Left lobe of liver (tissue), 2 donors: ENCODE results near the gene TNRC18. TPM values are rescaled to one million over a fixed set of nuclear protein-coding genes. Genes with fewer than 3 reads are reported as not detected.
"Not testable (repeated sequence)": the region's sequence is repeated elsewhere in the genome, so short reads cannot be mapped to it uniquely, and the experiment has no call there.

ENCODE experiments used
- ATAC-seq: fragments of 200-7000 bp; cut with Tn5 transposase; one replicate; pipeline ENCODE4 v1.9.1; 2020; ENCODE audit warnings: mild to moderate bottlenecking, moderate library complexity
- DNase-seq: peaks from one replicate; pipeline ENCODE4 v3.0.0-alpha.2; 2020; ENCODE audit warnings: low spot score
- total RNA-seq: library from RNA; stranded (reverse); gene quantifications from one replicate; pipeline ENCODE4 v1.2.1, GENCODE V29; 2021
- donor health status: DM: no; HTN: no; CAD: no; lungs with moderate emphysema.
- donor health status: DM: no; HTN: yes; CAD: no.

Gene TNRC18
- total RNA-seq, 1 donor from 2014 or later, result 35.4 TPM

DNA sequence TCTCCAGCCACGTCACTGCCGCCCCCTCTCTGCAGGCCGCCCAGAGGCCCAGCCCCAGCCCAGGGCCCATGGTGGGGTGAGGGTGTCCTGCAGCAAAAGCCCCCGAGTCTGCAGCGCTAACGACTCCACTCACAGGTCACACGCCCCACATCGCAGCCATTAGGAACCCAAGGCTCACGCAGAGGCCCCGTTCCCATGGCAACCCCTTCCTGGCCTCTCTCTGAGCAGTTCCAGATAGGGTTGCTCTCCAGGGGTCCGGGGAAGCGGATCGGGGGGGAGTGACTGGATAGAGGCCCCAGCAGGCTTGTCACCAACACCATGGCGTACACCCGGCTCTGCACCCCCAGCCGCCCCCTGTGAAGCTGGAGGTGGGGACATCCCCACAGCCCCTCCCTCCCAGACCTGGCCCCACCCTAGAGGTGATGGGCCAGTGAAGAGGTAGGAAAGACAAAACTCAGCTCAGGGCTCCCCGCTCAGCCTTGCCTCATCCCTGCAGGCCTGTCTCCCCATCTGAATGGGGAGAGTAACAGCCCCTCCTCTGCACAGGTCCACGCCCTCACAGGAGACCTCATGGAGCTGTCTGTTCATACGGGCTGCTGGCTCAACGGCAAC lies 41.2 kb downstream of the TNRC18 start:
- DNase-seq (no peak), ATAC-seq (no peak)

DNA sequence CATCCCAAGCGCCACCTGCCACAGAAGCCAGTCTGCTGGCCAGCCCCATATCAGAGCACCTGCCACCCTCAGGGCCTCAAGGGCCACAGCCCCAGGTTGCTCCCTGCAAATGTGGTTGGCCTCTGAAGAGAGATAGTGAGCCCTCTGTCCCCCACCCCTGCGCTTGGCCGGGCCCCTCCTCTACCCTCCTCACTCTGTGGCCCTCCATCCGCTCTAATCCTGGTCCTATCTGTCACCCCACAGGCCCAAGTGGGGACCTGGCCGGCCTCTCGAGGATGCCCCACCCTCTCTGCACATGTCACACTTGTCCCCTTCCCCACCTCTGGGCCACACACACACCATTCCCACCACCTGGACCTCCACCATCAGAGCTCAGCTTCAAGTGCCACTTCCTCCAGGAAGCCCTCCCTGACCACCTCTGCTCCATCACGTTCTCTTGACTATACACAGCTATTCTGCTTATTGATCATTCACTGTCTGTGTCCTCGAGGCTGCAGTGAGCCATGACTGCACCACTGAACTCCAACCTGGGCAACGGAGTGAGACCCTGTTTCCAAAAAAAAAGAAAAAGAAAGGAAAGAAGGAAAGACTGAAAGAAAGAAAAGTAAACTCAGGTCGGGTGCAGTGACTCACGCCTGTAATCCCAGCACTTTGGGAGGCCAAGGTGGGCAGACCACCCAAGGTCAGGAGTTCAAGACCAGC lies 42.4 kb downstream of the TNRC18 start:
- DNase-seq (no peak), ATAC-seq (no peak)

DNA sequence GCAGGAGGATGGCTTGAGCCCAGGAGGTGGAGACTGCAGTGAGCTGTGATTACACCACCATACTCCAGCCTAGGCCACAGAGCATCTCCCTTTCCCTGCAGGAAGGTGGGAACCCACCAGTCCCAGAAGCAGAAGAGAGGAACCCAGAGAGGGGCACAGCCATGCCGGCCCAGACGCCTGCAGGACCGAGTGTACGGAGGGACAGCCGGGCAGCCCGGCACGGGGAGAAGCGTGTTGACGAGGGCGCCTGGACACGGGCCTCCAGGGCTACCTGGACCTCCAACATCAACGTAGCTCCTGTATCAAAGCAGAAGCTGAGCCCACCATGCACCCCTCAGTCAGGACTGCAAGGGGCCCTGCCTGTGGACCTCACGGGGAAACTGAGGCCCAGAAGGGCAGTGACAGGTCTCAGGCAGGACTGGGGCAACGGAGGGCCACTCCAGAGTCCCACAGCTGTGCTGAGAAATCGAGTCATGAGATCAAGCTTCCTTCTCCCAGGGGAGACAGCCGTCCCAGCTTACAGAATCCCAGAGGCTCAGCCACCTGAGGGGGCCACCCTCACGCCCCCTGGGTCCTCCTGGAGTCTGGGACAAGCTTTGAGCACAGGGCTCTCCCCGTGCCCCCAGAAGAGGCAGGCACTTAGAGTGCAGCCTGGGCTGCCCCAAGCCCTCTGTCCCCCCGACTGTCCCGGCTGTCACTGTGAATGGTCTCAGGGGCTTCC lies 43.1 kb downstream of the TNRC18 start:
- no peak for DNase-seq
- ATAC-seq, result no peak

DNA sequence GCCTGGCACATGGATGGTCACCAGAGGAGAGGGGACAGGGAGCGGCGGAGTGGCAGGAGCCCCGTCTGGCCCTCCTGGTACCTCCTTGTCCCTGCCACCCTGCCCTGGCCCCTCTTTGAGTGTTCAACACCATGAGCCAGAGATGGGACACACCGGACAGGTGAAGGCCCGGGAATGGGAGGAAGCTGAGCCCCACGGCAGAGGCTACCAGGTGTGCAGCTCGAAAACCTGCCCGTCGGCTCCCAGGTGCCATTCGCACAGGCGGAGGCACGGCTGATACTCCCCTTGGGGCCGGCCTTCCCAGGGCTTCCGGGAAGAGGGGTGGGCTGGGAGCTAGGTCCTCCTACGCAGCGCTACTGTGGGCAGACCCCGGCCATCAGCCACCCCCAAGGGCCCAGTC lies 44.1 kb downstream of the TNRC18 start:
- DNase-seq, result no peak

DNA sequence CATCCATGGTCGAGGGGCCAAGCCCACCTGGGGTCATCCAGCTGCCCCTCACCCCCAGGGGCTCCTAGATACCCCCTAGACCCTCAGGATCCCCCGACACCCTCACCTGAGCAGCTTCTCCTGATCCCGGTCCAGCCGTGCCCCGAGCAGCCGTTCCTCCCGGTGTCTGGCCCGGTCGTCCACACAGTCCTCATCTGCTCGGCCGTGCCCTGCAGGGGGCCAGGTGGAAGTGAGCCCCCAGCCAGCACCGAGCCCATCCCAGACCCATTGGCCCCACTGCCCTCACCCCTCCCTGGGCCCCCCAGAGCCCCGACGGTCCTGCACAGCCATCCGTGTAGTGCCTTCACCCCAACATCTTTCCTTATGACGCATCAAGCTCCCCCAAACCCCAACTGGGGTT lies 45.8 kb downstream of the TNRC18 start:
- ATAC-seq (no peak), DNase-seq (no peak)

More for the DNA sequence above, 44.1 kb downstream of the TNRC18 start:
- no peak for ATAC-seq

DNA sequence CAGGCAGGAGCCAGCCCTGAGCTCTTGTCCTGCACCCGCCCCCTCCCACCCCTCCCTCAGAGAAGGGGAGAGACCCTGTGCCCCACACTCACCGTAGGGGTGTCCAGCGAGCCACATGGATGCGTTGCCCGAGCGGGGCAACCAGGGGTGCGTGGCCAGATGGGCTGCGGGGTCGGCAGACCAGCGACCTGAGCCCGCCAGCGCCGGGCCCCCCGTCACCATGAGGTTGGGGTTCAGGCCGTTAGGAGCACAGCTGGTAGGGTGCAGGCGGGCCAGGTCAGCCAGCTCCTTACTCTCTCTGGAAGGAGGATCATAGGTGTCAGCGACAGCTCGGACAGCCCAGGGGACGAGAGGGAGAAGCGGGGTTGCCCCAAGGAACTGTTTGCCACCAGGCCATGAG lies 46.4 kb downstream of the TNRC18 start:
- ATAC-seq (no peak), DNase-seq (no peak)

DNA sequence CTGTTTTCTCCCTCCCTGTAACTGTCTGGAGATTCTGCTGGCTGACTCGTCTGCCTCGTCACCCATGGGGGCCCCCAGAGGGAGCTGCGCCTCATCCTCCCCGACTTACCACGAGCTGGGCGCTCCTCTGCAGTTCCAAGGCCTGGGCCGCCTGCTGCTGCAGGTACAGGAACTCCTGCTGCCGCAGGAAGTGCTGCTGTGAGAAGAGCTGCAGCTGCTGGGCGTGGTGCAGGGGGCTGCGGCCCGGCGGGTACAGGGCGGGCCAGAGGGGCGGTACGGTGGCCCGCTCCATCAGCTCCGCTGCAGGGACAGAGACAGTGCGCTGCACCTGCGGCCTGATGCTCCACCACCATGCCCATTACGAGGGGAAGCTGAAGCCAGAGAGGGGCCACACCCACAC lies 47.7 kb downstream of the TNRC18 start:
- no peak for ATAC-seq
- DNase-seq, result no peak

DNA sequence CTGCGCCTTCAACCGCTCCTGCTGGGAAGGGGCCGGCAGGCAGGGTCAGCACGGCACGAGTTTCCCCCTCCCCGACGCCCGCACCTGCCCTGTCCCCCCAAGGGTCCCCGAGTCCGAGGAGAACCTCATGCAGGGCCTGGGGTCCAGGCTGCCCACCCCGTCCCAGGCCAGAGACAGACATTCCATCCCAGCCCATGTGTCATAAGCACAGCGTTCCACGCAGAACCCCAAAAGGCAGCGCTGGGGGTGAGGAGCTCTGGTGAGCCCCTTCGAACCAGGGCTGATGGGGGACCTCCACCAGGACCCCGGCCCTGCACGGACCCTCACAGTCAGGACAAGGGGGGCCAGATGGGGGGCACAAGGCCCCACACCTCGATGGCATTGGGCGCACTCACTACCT lies 49.2 kb downstream of the TNRC18 start:
- no peak for ATAC-seq

DNA sequence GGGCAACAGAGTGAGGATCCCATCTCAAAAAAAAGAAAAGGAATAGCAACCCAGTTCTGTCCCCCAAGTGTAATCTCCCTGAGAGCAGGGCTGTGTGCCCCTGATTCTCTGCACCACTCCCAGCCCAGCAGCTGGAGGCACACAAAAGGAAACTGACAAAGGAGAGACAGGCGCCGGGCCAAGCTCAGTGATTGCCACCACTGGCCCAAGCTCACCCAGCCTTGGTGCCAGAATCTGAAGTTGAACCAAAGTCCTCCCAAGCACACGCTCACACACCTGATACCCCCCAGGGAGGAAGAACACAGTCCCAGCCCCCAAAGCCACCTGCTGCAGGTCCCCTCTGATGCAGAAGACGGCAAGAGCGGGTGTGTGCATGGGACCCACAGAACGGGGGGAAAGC lies 50.3 kb downstream of the TNRC18 start:
- DNase-seq (no peak), ATAC-seq (peak; percentile 55)

More for the DNA sequence above, 49.2 kb downstream of the TNRC18 start:
- no peak for DNase-seq

DNA sequence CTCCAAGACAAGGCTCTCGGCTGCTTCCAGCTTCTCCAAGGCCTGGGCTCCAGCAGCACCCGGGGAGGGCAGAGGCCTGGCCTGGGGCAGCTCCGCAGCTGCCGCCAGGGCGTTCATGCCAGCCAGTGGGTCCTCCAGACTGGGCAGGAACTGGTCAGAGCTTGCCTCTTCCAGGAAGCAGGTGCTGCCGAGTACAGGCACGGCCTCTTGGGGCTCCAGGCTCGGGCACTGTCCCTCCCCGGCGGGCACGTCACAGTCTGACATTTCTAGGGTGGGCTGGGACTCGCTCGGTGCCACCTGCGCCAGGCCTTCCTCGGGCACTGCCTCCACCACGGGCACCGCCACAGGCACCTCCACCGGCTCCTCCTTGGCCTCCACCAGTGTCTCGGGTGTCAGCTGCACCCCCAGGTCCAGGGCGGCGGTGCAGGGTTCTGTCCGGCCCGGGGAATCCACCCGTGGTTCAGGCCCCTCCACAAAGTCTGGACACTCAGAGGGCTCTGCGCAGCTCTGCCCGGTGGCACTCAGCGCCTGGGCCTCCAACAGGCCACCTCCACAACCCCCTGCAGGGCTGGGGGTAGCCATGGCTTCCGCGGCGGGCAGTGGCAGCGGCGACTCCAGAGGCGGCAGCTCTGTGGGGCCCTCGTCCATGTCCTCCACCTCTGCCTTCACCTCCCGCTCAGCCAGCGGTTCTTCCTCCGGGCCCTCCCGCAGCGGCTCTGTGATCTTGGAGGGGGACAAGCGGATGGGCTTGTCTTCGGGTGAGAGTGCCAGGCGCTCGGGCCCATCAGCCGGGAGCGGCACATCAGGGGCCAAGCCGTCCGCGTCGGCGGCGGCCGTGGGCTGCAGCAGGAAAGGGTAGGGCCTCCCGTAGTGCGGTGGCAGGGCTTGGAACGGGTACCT lies 52.9 kb downstream of the TNRC18 start:
- DNase-seq (no peak), ATAC-seq (no peak)

DNA sequence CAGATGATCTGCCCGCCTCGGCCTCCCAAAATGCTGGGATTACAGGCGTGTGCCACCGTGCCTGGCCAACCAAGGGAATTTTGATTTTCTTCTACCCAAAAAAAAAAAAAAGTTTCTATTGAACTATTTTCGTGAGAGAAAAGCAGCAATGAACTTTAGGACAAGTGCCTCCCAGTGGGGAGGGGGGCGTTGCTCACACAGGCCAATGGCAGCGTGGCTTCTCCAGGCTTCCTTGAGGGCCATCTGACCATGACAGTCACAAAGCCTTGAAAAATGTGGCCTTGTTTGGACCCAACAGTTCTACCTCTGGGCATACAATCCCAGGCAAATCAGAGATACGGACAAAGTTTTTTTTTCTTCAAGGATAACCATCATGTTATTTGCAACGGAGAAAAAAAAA lies 56.0 kb downstream of the TNRC18 start:
- ATAC-seq (no peak), DNase-seq (no peak)

DNA sequence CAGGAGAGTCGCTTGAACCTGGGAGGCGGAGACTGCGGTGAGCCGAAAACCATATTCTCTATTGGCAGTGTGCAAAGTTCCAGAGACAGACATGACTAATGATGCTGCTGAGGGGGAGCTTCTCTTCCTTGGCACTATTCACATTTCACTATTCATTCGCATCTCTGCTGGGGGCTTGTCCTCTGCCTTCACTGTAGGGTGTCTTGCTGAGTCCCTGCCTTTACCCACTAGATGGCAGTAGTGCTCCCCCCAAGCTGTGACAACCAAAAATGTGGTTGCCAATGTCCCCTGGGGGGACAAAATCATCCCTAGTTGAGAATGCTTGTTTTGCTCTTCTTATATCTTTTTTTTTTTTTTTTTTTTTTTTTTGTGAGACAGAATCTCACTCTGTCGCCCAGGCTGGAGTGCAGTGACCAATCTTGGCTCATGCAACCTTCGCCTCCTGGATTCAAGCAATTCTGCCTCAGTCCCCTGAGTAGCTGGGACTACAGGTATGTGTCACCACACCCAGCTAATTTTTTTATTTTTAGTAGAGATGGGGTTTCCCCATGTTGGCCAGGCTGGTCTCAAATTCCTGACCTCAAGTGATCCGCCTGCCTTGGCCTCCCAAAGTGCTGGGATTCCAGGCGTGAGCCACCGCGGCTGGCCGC lies 57.5 kb downstream of the TNRC18 start:
- ATAC-seq, result peak; percentile 89
- DNase-seq, result peak; percentile 61

DNA sequence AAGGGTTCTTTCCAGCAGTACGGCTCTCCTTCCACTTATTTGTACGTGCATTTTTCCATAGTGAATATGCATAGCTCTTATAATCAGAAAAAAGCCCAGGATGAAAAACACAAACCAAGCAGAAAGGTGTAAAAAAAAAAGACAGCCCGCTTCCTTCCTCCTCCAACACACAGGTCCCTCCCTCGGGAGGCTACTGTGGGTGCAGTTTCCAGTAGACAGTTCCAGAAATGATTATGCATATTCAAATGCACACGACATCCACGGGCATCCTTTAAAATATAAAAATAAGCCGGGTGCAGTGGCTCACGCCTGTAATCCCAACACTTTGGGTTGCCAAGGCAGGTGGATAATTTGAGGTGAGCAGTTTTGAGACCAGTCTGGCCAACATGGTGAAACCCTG lies 59.9 kb downstream of the TNRC18 start:
- no peak for DNase-seq
- ATAC-seq, result no peak

DNA sequence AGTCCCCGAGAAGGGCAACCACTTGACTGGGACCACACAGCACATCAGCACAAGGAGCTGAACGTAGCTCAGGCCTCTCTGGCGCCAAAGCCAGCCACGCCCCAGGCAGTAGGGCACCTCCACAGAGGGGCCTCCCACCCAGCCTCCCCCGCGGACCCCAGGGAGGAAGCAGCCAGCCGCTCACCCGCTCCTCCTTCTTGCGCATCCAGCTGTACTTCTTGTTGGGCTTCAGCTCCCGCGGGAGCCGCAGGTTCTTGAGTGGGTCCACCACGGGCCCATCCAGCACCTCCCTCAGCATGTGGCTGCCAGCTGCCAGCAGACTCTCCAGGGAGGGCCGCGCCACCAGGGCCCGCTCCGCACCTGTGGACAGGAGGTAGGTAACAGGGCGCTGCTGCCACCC lies 61.2 kb downstream of the TNRC18 start:
- ATAC-seq, result no peak

DNA sequence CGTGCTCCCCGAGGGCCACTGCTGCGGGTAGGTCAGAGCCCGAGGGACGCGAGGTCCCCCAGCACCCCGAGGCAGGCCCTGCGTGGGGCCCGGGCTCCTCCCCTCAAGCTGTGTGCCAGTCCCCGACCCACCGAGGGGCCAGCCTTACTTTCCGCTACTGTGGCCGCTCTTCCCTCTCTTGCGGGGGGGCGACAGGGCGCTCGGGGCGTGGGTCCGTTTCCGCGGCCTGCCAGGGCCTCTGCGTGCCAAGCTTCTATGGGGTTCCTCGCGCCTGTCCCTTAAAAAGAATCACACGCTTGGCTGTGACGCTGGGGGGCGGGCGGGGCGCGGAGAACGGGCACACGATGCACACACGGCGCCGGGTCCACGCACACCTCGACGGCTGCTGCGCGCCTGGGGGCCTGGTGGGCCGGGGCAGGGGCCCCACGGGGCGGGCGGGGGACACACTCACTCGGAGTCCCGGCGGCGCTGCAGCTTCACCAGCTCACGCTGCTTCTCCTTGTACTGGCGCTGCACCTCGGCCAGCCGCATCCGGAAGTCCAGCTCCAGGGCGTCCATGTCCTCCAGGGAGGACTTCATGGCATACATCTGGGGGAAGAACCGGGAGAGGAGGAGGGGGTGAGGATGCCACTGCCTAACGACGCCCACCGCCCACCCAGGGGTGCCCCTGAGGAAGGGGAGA lies 62.0 kb downstream of the TNRC18 start:
- ATAC-seq (no peak), DNase-seq (no peak)

More for the DNA sequence above, 61.2 kb downstream of the TNRC18 start:
- no peak for DNase-seq

DNA sequence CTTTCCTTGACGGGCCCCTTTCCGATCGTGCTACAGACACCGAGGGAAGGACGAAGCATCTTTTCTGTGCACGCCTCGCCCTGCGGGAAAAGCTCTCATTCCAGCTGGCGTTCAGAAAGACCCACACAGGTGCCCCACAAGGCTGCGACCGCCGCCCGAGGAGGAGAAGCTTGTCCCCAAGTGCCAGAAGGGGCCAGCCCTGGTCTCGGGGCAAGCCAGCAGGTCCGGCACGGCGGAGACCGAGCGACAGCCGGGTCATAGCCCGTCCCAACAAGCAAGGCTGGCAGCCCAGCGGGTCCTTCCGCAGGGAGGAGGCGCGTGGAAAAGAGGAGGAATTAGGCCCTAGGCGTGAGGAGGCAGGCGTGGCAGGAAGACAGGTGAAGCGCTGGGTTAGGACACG lies 62.7 kb downstream of the TNRC18 start:
- no peak for ATAC-seq
- no peak for DNase-seq

DNA sequence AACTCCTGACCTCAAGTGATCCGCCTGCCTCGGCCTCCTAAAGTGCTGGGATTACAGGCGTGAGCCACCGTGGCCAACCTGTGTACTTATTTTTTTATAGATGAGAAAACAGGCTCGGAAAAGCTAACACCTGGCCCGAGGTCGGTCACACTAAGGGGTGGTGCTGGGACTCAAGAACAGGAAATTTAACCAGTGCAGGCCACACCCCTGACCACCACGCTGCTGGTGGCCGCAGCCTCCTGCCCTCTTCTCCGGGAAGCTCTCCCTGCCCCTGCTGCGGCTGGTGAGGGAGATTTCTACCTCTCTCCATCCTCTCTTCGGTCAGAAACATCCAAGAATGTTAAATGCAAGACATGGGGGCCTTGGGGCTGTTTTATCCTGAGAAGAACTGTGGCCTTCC lies 63.2 kb downstream of the TNRC18 start:
- ATAC-seq (no peak), DNase-seq (no peak)

DNA sequence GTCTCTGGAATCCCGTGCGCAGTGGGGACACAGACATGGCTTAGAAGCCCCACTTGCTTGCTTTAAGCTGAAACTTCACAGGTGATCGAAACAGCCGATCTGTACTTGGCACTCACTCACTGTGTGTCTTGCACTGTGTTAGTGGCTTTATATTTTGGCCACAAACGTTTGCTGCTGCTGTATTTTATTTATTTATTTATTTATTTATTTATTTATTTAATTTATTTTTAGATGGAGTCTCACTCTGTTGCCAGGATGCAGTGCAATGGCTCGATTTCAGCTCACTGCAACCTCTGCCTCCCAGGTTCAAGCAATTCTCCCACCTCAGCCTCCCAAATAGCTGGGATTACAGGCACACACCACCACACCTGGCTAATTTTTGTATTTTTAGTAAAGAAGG lies 63.6 kb downstream of the TNRC18 start:
- not testable (repeated sequence) for ATAC-seq, DNase-seq

DNA sequence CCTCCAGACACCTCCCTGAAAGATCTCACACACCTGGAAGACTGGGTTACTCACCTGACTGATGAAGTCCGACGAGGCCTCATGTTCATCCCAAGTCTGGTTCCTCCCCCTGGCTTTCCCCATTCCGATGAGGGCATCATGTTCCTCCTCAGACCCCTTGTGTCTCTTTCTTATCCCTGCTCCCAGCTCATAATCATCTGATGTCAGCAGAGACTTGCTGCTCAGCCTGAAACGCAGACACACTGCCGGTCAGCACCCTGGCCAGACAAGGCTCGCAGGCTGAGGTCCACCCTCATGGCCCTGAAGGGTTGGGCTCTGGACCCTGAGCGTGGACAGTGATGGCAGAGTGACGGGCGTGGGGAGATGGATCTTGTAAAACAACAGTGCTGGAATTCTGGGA lies 64.3 kb downstream of the TNRC18 start:
- DNase-seq (no peak), ATAC-seq (no peak)

DNA sequence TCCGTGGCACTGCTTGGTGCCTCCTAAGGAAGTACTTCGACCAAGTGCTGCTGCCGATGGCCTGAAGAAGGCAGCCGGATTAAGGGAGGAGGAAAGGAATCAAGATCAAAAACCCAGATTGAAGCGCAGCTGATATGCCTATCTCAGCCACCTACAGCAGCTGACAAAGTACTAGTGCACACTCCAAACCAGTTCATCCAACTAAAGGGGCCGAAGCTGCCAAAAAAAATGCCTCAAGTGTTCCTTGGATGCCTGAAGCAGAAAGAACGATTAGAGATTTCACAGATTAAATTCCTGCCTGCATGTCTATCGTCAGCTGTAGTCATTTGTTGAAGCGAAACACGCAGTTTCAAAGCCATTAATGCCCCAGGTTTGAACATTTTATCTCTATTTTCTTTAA lies 65.7 kb downstream of the TNRC18 start:
- DNase-seq (no peak), ATAC-seq (no peak)
